ENCODE measurements around the gene MYMX.

- TF ChIP-seq, protein P1, sequence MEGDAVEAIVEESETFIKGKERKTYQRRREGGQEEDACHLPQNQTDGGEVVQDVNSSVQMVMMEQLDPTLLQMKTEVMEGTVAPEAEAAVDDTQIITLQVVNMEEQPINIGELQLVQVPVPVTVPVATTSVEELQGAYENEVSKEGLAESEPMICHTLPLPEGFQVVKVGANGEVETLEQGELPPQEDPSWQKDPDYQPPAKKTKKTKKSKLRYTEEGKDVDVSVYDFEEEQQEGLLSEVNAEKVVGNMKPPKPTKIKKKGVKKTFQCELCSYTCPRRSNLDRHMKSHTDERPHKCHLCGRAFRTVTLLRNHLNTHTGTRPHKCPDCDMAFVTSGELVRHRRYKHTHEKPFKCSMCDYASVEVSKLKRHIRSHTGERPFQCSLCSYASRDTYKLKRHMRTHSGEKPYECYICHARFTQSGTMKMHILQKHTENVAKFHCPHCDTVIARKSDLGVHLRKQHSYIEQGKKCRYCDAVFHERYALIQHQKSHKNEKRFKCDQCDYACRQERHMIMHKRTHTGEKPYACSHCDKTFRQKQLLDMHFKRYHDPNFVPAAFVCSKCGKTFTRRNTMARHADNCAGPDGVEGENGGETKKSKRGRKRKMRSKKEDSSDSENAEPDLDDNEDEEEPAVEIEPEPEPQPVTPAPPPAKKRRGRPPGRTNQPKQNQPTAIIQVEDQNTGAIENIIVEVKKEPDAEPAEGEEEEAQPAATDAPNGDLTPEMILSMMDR (conservative IDR thresholded peaks at IDR 0.05; ENCODE audit: low read depth, low read length), result no peak
- TF ChIP-seq EZH2 (IDR thresholded peaks at IDR 0.05; ENCODE audit: borderline replicate concordance, low read depth, low read length, poor library complexity, severe bottlenecking), result no peak
Observed at GRCh38 chr6:44230034-44230675, 13.4 kb downstream of the MYMX start.

Measured in A673 (cell line).